ENCODE results near the gene ETS1. TPM values are rescaled to one million over a fixed set of nuclear protein-coding genes. Genes with fewer than 3 reads are reported as not detected.

The ETS1 gene
- total RNA-seq, 2 donors from 2014 or later, result 23.0 to 38.0 TPM

DNA sequence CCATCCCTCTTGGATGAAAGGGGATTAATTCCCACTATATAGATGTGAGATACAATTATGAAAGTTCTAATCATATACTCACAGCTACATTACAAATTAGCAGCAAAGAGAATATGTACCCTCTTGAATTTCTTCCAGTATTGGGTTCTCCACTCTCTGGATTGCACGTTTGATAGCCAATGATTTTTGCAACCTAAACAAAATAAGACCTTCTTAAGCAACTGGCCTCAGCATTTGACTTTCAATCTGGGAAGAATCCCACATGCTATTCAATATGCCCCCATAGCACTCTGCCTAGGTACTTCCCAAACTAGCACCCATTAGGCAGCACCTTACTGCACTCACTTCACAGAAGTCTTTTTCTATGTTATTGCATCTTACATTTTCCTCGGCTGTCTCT is 55.8 kb downstream of the ETS1 start:
- intact Hi-C loops (cut with DNase I, micrococcal nuclease), result no loop called here
- ATAC-seq (no peak), DNase-seq (no peak)

DNA sequence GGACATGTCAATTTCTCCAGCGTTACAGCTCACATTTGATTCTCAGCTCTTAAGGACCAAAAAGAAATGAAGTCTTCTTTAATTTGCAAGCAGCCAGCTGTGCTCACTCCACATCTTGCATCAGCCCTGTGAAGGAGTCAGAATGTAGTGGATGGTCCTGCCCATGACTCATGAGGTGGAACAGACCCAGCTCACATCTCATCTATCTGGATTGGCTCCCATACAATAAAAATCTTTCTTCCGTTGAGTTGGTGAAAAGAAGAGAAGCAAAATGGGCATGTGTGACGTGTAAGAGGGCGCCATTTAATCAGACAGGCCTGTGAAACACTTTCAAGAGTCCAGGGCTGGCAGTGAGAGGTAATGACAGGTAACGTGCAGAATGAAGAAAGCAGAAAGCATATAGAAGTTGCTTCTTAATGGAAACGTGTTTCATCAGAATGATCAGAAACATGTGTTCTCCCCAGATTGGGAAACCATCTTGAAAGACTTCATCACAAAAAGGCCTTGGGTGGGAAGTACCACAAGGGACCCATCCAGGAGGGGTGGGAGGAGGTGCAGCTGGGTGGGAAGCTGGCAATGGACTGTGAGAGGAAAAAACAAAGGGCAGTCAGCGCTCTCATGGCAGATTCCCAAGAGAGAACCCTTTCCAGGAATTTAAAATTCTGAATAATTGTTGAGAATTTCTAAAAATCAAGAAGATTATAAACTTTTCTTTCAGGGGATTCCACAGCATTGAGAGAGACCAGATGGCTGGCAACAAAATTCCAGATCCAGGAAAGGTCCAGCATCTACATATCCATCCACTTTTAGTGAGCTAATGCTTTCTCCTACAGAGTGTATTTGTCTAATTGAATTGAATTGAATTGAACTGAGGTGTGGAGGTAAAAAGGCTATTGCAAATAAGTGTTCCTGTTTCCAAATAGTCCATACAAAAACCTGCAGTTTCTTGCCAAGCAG is 57.0 kb downstream of the ETS1 start:
- intact Hi-C loops (cut with DNase I, micrococcal nuclease), result no loop called here
- peak; percentile 27 to 43 for DNase-seq

DNA sequence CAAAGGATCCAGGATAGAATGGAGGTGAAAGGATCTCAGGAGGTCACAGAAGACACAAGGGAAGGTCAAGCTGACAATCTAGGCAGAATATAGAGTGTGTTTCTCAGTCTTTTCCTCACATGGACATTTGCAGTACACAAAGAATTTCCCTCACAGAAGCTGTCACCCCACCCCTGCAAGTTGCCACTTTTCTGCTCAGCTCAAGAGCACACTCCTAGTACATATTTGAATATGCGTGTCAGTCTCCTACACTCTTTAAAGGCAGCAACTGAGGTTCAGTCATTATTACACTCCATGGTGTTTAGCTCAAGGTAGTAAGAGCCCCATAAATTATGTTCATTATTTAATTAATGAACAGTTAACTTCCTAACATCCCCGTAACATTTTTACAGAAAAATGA is 59.1 kb downstream of the ETS1 start:
- ATAC-seq, result no peak

More for the DNA sequence above, 57.0 kb downstream of the ETS1 start:
- no peak for ATAC-seq

DNA sequence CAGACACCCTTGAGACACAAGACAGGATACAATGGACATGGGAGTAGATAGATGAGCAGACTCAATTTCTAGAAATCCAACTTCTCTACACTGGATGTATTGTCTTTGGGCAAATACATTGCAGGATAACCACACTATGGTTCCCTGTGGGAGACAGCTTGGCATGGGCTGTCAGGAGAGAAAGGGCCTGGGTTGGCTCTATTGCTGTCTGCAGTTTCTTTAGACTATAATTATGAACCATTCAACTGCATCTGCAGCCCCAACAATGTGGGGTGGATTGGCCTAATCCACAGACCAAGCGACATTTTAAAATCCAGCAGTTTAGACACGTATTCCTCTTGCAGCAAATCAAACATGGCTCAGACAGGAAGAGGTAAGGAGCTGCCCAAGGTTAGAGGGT is 60.3 kb downstream of the ETS1 start:
- ATAC-seq (no peak), DNase-seq (no peak)
- intact Hi-C loops (cut with DNase I, micrococcal nuclease), result no loop called here

More for the DNA sequence above, 59.1 kb downstream of the ETS1 start:
- intact Hi-C loops (cut with DNase I, micrococcal nuclease), result no loop called here
- DNase-seq, result no peak

DNA sequence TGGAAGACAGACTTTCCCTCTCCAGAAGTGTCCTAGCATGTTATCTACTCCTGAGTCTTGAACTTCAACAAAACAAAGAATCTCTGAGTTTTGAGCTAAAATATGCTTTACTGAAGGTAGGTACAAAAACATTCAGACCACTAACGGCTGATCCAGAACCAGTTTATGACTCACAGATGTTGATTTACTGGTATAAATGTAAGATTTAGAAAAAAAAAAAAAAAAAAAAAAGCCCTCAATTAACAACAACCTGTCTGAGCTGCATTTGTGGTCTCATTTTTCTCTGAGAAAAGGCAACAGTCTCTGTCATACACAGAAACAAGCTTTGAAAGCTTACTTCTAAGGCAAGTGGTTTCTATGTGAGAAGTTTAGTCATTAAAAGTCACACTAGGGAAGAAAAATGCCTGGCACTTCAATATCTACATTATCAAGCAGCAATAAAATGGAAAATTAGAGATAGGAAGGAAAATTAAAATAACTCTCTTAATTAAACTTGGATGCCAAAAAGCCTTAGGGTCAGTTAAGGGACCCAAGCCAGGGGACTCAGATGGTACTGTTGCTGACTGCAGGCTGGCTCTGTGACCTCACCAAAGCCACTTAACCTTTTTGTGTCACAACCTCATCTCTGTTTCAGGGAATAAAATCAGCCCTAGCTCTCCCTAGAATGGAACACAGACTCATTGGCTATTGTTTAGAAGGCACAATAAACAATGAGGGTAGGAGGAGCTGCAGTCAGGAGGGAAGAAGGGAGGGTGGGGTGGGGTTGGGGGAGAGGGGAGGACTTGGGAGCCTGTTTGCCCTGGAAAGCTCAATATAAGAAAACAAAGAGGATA is 61.7 kb downstream of the ETS1 start:
- no peak for DNase-seq

DNA sequence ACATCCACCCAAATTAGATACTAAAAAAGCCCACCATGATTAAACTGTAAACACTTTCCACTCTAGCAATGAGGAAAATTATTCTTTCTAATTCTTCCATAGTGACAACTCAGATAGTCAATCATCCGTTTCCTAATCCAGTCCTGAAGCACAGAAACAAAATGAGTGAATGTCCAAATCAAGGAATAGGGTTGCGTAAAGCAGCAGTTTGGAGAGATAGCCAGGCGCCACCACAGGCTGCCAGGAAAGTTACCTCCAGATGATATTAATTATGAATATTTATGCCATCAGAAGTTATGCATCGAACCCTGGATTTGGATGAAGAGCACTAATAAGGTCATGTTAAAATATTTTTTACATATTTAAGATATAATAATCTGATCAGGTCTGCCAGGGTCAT is 63.2 kb downstream of the ETS1 start:
- no peak for ATAC-seq
- DNase-seq, result no peak
- intact Hi-C loops (cut with DNase I, micrococcal nuclease), result no loop called here

More for the DNA sequence above, 61.7 kb downstream of the ETS1 start:
- intact Hi-C loops (cut with DNase I, micrococcal nuclease), result no loop called here
- no peak for ATAC-seq

DNA sequence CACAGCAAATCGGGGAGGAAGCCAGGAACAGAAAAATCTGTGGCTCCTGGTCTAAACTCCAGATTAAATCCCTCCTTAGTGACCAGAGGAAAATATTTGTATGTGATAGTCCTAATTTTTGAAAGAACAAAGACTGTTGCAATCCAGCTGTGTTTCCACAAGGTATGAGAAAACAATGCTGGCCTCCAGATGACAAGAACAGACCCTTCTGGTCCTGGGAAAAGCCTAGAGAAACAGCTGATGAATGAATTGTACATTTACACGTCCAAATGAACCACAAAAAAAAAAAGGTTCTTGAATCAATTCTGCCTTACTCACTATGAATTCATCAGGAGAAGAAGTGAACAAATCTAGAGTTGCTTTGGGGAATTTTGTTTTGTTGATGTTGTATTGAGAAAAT is 63.7 kb downstream of the ETS1 start:
- DNase-seq (no peak), ATAC-seq (no peak)
- intact Hi-C loops (cut with DNase I, micrococcal nuclease), result no loop called here

DNA sequence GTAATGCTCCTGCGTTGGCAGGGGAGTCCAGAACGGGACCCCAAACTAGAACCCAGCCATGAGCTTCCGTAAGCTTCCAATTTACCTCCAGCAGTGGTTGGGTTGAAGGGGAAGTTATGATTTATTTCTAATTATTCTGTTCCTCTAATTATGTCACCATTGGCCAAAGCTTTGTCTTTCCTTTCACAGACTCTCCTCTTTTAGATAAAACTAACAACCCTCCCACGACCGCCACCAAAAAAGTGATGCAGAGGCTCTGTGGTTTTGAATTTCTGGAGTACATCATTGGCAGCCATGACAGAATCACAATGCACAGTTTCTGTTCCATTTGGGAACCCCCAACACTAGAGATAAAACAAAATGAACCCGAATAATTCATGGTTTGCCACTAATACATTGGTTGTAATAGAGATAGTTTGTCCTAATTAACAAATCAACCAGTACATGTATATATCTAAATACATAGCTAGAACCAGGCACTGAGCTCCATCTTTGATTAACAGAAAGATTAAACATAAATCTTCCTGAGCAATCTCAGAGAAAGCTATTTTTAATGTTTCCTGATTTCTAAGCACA is 64.3 kb downstream of the ETS1 start:
- DNase-seq, result no peak
- ATAC-seq, result no peak
- intact Hi-C loops (cut with DNase I, micrococcal nuclease), result no loop called here

DNA sequence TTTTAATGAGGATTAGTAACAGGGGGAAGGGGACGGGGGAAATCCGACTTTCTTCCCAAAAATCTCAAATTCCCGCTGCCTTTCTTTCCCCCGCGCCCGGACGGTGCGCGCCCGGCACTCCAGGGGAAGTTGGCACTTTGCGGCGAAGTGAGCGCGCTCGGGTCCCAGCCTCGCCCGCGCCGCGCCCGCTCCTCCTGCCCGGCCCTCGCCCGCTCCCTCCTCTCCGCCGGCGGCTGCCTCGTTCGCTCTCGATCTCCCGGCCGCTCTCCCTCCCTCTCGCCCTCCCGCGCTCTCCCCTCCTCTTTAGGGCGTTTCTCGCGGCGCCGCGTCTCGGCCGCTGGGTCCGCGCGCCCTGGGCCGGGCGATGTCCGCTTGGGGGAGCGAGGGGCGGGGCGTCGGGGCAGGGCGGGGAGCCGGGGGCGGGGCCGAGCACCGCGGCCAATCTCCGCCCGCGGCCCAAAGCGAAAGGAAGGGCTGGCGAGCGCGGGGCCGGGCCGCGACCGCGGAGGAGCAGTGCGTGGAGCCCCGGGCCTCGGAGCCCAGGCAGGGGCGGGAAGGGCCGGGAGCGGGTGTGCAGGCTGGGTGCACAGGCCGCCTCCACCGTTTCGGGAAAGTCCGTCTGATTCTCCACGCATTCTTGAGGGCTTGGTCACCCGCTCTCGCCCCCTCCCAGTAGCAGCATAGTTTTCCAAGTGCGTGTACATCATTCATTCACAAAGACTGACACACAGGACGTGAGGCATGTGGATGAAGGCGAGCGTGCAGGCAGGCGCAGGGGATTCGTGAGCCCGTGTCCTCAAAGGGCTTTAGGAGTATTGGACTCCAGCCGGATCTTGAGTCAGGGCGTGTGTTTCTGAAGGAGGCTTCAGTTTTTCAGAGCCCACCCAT is 65.1 kb downstream of the ETS1 start:
- intact Hi-C loops (cut with DNase I, micrococcal nuclease), result no loop called here
- ATAC-seq, result peak; percentile 94
- DNase-seq, result peak; percentile 94

DNA sequence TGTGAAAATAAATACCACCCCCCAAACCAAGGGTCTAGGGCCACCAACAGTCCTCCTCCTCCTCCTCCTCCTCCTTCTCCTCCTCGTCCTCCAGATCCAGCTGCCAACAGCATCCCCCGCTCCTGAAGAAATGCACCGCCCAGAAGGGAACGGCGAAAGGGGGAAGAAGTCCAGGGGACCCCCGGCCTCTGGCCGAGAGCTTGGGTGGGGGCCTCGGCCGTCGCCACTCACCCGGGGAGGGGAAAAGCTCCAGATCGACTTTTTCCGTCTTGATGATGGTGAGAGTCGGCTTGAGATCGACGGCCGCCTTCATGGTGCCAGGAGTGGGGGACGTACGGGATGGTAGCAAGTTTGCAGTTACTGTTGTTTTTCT is 65.7 kb downstream of the ETS1 start:
- DNase-seq, result no peak
- intact Hi-C loops (cut with DNase I, micrococcal nuclease), result no loop called here
- peak; percentile 4 for ATAC-seq

DNA sequence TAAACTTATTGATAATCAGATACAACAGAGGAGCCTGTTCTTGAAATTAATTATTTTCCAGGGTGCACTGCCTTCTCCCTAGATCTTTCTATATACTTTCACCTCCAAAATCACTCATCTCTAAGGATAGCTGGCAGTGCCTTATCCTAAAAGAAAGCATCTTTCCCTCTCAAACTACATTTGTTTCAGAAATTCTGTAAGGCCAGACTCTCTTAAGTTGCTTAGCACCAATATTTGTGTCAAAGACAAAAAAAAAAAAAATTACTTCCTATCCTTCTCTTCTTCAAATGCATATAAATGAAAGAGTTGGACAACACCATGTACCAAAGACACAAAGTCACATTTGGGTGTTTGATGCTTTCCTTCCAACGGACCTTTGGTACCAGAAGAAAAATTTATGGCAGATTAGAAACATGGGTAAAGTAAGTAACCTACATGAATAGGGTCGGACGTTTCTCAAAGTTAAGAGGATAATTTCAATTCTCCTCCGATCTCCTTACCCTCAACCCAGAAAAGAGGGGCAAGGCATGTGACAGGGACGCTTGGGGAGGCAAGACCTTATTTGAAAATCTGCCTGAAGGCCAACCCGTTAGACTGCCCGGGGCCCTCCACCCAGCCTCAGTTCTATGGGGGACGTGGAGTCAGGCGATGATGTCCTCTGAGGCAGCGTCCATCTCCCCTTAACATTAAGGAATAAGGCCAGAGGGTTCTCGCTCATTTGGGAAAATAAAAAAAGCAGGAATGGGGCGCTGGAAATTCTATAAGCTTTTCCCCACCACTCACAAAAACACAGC is 66.3 kb downstream of the ETS1 start:
- intact Hi-C loops (cut with DNase I, micrococcal nuclease), result no loop called here
- DNase-seq, result peak in 1 of 2 donors; percentile 22
- ATAC-seq, result no peak

DNA sequence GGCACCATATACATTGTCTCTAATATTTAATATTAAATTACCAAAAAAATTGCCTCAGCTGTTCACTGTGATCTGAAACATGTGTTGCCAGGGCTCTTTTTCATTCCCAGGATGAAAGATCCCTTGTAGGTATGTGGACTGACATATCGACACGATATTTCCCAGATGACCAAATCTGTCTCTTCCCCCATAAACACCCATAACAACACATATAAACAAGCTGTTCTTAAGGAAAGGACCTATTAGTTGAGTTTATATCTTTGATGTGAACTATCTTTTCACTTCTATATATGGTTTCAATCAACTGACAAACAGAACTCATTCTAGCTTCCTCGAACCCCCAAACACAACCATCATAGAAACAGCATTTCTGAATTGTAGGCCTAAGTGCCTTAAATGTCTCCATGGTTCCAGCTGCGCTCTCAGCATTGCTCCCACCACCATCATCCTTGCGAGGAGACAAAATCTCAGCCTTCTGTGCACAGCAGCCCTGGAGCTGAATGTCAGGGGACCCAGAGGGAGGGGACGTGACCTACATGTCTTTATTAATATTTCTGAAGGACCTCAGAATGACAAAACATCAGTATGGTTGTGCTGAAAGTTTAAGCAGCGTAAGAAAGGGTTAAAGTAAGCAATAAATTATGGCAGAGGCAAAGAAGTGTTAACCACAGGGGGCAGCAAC is 67.0 kb downstream of the ETS1 start:
- DNase-seq, result no peak
- no peak for ATAC-seq
- intact Hi-C loops (cut with DNase I, micrococcal nuclease), result no loop called here

DNA sequence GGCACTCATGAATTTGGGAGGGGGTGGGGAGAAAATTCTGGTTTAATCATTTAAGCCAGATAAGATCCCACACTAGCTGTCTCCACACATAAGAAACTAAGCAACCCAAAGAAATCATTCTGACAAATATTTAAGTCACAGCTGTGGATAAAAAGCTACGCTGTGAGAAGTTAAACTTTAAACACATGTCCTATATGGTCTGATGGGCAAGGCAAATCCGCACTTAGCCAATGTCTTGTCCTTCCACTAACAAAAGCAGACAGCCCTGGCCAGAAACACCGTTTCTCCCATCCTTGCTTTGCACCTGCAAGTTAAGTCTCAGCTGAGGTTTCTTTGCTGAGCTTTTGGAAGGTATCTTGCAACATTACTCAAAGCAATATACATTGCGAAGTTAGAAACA is 68.0 kb downstream of the ETS1 start:
- no peak for DNase-seq
- no peak for ATAC-seq
- intact Hi-C loops (cut with DNase I, micrococcal nuclease), result no loop called here

DNA sequence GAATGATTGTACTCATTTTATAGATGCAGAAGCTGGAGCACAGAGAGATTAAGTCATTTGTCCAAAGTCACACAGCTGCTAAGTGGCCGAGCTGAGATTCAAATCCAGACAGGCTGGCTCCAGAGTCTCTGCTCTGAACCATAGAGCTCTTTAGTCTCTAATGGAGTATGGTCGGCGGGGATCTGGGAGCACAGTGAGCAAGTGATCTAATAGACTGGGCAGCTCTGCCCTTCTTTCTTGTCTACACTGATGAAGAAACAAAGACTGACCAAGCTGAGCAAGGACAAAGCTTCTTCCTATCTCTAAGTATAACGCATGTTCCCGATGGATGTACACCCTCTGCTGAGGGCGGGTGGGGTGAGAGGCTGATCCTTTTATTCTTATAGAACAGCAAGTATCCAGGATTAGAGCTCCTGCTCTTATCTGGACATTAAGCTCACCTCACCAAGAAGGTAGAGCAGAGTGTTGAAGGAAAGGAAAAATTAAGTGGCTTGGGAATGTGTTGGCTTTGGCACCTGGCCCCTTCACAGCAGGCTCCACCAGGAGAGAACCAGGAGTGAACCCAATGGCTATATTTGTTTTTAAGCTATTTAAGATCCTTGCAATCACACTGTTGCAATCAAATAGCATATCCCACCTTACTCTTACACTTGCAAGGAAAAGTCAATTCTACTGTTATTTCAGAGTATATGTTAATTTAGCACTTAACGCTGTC is 68.7 kb downstream of the ETS1 start:
- DNase-seq (no peak), ATAC-seq (no peak)
- intact Hi-C loops (cut with DNase I, micrococcal nuclease), result no loop called here

DNA sequence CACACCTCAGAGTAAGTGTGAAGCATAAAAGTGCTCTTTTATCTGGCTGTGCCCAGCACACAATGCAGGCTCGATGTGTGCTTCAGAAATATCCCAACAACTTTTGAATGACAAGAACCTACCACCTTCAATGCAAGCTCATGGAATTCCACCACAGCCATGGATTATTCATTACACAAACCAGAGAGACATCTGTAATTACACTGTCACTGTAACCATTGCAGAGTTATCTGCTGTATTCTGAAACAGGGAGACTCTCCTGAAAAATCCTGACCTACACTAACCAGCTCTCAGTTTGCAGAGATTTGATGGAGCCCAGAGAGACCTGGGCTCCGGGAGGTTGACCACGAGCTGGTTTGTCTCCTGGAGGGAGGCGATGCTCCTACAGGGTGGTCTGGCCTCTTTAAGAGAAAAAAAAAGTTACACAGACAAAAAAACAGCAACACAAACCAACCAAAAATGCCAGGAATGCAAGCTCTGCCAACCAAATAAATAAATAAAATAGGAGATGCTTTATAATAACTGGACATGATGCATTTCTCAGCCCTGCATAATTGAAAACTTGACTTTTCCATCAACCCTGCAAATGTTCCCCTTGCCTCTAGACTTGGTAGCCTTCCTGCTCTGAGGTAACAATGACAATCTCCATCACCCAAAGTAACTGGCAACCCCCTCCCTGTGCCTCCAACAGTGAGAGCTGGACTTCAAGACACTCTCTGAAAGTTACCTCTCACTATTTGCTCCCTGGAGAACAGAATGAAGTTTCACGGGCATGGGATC is 69.7 kb downstream of the ETS1 start:
- DNase-seq (no peak), ATAC-seq (no peak)
- intact Hi-C loops (cut with DNase I, micrococcal nuclease), result no loop called here

DNA sequence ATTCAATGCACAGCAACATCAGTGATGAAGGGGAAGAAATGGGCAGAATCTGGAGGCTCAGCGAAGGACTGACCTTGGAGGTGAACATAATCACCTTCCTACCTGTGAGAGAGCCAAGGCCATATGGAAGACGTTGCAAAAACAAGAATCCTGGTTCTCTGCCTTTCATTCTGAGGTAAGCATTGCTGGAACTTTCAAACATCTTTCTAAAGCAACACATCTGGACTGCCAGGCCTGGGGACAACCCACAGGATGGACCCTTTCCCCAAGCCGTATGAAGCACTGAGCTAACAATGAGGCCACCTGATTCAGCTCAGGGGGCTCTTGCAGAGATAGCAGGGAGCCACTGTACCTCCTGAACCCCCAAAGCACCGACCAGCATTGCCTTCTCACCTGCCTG is 70.5 kb downstream of the ETS1 start:
- intact Hi-C loops (cut with DNase I, micrococcal nuclease), result no loop called here
- ATAC-seq (no peak), DNase-seq (no peak)

Data from left colon (tissue), 2 donors.